ENCODE results near the gene BFSP1.

The BFSP1 gene

GRCh38 chr20:17538517-17539170 is 7.5 kb upstream of the BFSP1 start:
- ATAC-seq, result peak; percentile 73
- H3K4me3 Mint-ChIP-seq, result no peak overlapping the region
- peak in 1 of 2 donors; percentile 19 for DNase-seq
- no peaks in the 10 kb centered on the region for H3K9me3 Mint-ChIP-seq
- peaks cover 11% of the 10 kb centered on the region for H3K4me1 Mint-ChIP-seq
- peaks cover 25% of the 10 kb centered on the region for H3K27me3 Mint-ChIP-seq
- H3K27ac Mint-ChIP-seq, result no peak overlapping the region

- peaks cover 16% of the 10 kb centered on the region for H3K4me1 Mint-ChIP-seq
- H3K4me3 Mint-ChIP-seq, result no peak overlapping the region
- DNase-seq (no peak), ATAC-seq (no peak)
- H3K27me3 Mint-ChIP-seq, result peaks cover 20% of the 10 kb centered on the region
- no peak overlapping the region for H3K27ac Mint-ChIP-seq
- no peaks in the 10 kb centered on the region for H3K9me3 Mint-ChIP-seq
Observed at GRCh38 chr20:17537959-17538358, 6.8 kb upstream of the BFSP1 start.

- no peaks in the 10 kb centered on the region for H3K9me3 Mint-ChIP-seq
- no peak overlapping the region for H3K4me3 Mint-ChIP-seq
- H3K27ac Mint-ChIP-seq, result no peak overlapping the region
- peak; percentile 96 for ATAC-seq
- peak; percentile 55 to 66 for DNase-seq
- peaks cover 17% of the 10 kb centered on the region for H3K4me1 Mint-ChIP-seq
- H3K27me3 Mint-ChIP-seq, result peaks cover 20% of the 10 kb centered on the region
Observed at GRCh38 chr20:17536944-17537444, 5.8 kb upstream of the BFSP1 start.

- peaks cover 25% of the 10 kb centered on the region for H3K4me1 Mint-ChIP-seq
- H3K9me3 Mint-ChIP-seq, result no peaks in the 10 kb centered on the region
- no peak overlapping the region for H3K27ac Mint-ChIP-seq
- DNase-seq (no peak), ATAC-seq (no peak)
- H3K27me3 Mint-ChIP-seq, result peaks cover 32% of the 10 kb centered on the region
- no peak overlapping the region for H3K4me3 Mint-ChIP-seq
Observed at GRCh38 chr20:17534077-17534476, 2.9 kb upstream of the BFSP1 start.

- DNase-seq (peak in 1 of 2 donors; percentile 16), ATAC-seq (no peak)
- H3K4me3 Mint-ChIP-seq, result no peak overlapping the region
- peaks cover 27% of the 10 kb centered on the region for H3K27me3 Mint-ChIP-seq
- no peaks in the 10 kb centered on the region for H3K9me3 Mint-ChIP-seq
- peaks cover 25% of the 10 kb centered on the region for H3K4me1 Mint-ChIP-seq
- no peak overlapping the region for H3K27ac Mint-ChIP-seq
Observed at GRCh38 chr20:17533396-17533795, 2.2 kb upstream of the BFSP1 start.

GRCh38 chr20:17531665-17532025 is 466 bp upstream of the BFSP1 start:
- peaks cover 19% of the 10 kb centered on the region for H3K4me1 Mint-ChIP-seq
- DNase-seq (no peak), ATAC-seq (no peak)
- no peaks in the 10 kb centered on the region for H3K9me3 Mint-ChIP-seq
- H3K27me3 Mint-ChIP-seq, result peaks cover 26% of the 10 kb centered on the region
- peak overlapping the region; percentile 84 for H3K4me3 Mint-ChIP-seq
- H3K27ac Mint-ChIP-seq, result peak overlapping the region; percentile 81 to 86

- Mint-ChIP-seq H3K27me3 (peaks cover 34% of the 10 kb centered on the region), H3K4me1 (peaks cover 19% of the 10 kb centered on the region), H3K9me3 (no peaks in the 10 kb centered on the region), H3K4me3 (peak overlapping the region; percentile 31 to 74), H3K27ac (peak overlapping the region in 1 of 2 donors; percentile 58)
- no peak for DNase-seq
- ATAC-seq, result no peak
Observed at GRCh38 chr20:17530153-17530552, 1.0 kb downstream of the BFSP1 start.

GRCh38 chr20:17529586-17529985 is 1.6 kb downstream of the BFSP1 start:
- H3K4me3 Mint-ChIP-seq, result no peak overlapping the region
- H3K9me3 Mint-ChIP-seq, result no peaks in the 10 kb centered on the region
- no peak overlapping the region for H3K27ac Mint-ChIP-seq
- peaks cover 34% of the 10 kb centered on the region for H3K27me3 Mint-ChIP-seq
- no peak for DNase-seq
- peaks cover 19% of the 10 kb centered on the region for H3K4me1 Mint-ChIP-seq
- ATAC-seq, result no peak

GRCh38 chr20:17525650-17526049 is 5.5 kb downstream of the BFSP1 start:
- ATAC-seq (peak; percentile 67), DNase-seq (peak in 1 of 2 donors; percentile 18)
- H3K4me3 Mint-ChIP-seq, result no peak overlapping the region
- H3K9me3 Mint-ChIP-seq, result no peaks in the 10 kb centered on the region
- peaks cover 28% of the 10 kb centered on the region for H3K27me3 Mint-ChIP-seq
- H3K27ac Mint-ChIP-seq, result no peak overlapping the region
- H3K4me1 Mint-ChIP-seq, result peaks cover 9% of the 10 kb centered on the region

GRCh38 chr20:17525132-17525531 is 6.0 kb downstream of the BFSP1 start:
- no peaks in the 10 kb centered on the region for H3K9me3 Mint-ChIP-seq
- no peak overlapping the region for H3K27ac Mint-ChIP-seq
- peaks cover 13% of the 10 kb centered on the region for H3K4me1 Mint-ChIP-seq
- DNase-seq (no peak), ATAC-seq (no peak)
- H3K27me3 Mint-ChIP-seq, result peaks cover 28% of the 10 kb centered on the region
- no peak overlapping the region for H3K4me3 Mint-ChIP-seq

GRCh38 chr20:17524560-17524959 is 6.6 kb downstream of the BFSP1 start:
- H3K9me3 Mint-ChIP-seq, result no peaks in the 10 kb centered on the region
- no peak overlapping the region for H3K4me3 Mint-ChIP-seq
- ATAC-seq (no peak), DNase-seq (no peak)
- H3K27me3 Mint-ChIP-seq, result peaks cover 22% of the 10 kb centered on the region
- peaks cover 13% of the 10 kb centered on the region for H3K4me1 Mint-ChIP-seq
- H3K27ac Mint-ChIP-seq, result no peak overlapping the region

GRCh38 chr20:17523326-17523725 is 7.9 kb downstream of the BFSP1 start:
- Mint-ChIP-seq H3K9me3 (no peaks in the 10 kb centered on the region), H3K27ac (peak overlapping the region in 1 of 2 donors; percentile 78), H3K27me3 (peaks cover 15% of the 10 kb centered on the region), H3K4me1 (peaks cover 13% of the 10 kb centered on the region), H3K4me3 (no peak overlapping the region)
- DNase-seq, result no peak
- no peak for ATAC-seq

GRCh38 chr20:17522528-17522927 is 8.7 kb downstream of the BFSP1 start:
- Mint-ChIP-seq H3K4me1 (peaks cover 13% of the 10 kb centered on the region), H3K27me3 (peaks cover 15% of the 10 kb centered on the region)
- ATAC-seq, result peak; percentile 66

GRCh38 chr20:17520583-17520982 is 10.6 kb downstream of the BFSP1 start:
- H3K4me1 Mint-ChIP-seq, result peaks cover 13% of the 10 kb centered on the region

More at GRCh38 chr20:17522528-17522927, 8.7 kb downstream of the BFSP1 start:
- Mint-ChIP-seq H3K27ac (peak overlapping the region in 1 of 2 donors; percentile 44), H3K9me3 (no peaks in the 10 kb centered on the region), H3K4me3 (no peak overlapping the region)
- DNase-seq, result no peak

GRCh38 chr20:17519606-17520285 is 11.4 kb downstream of the BFSP1 start:
- H3K9me3 Mint-ChIP-seq, result no peaks in the 10 kb centered on the region
- H3K27me3 Mint-ChIP-seq, result peaks cover 7% of the 10 kb centered on the region
- peaks cover 13% of the 10 kb centered on the region for H3K4me1 Mint-ChIP-seq

More at GRCh38 chr20:17520583-17520982, 10.6 kb downstream of the BFSP1 start:
- ATAC-seq (no peak), DNase-seq (no peak)
- Mint-ChIP-seq H3K27ac (no peak overlapping the region), H3K4me3 (no peak overlapping the region), H3K27me3 (peaks cover 11% of the 10 kb centered on the region), H3K9me3 (no peaks in the 10 kb centered on the region)

GRCh38 chr20:17518339-17519052 is 12.7 kb downstream of the BFSP1 start:
- DNase-seq (no peak), ATAC-seq (no peak)
- Mint-ChIP-seq H3K4me3 (no peak overlapping the region), H3K27me3 (peaks cover 11% of the 10 kb centered on the region), H3K9me3 (no peaks in the 10 kb centered on the region), H3K4me1 (peaks cover 13% of the 10 kb centered on the region), H3K27ac (no peak overlapping the region)

More at GRCh38 chr20:17519606-17520285, 11.4 kb downstream of the BFSP1 start:
- DNase-seq, result no peak
- H3K4me3 Mint-ChIP-seq, result no peak overlapping the region
- no peak for ATAC-seq
- no peak overlapping the region for H3K27ac Mint-ChIP-seq
